ENCODE data around the gene CNOT11. TPM values are rescaled to one million over a fixed set of nuclear protein-coding genes. Genes with fewer than 3 reads are reported as not detected.

The CNOT11 gene
- total RNA-seq, 1 experiment from 2014 or later, result 38.5 TPM

GRCh38 chr2:101230541-101231001, 22.1 kb upstream of the CNOT11 start:
- Mint-ChIP-seq H3K4me1 (ENCODE audit: insufficient read depth, unreplicated experiment) (peaks cover 6% of the 10 kb centered on the region), H3K4me3 (ENCODE audit: unreplicated experiment) (no peak overlapping the region), H3K27me3 (ENCODE audit: insufficient read depth, unreplicated experiment) (no peaks in the 10 kb centered on the region), H3K36me3 (ENCODE audit: insufficient read depth, unreplicated experiment) (peaks cover 8% of the 10 kb centered on the region), H3K9me3 (ENCODE audit: unreplicated experiment) (no peaks in the 10 kb centered on the region), H3K27ac (ENCODE audit: low read depth, unreplicated experiment) (no peak overlapping the region)
- DNase-seq (ENCODE audit: unreplicated experiment), result no peak
- no TSS peak for BruUV-seq (replicated peaks)
- TF ChIP-seq CTCF (IDR thresholded peaks at IDR 0.05; ENCODE audit: unreplicated experiment), result no peak
- POLR2A ChIA-PET, result no interaction called here
- CTCF ChIA-PET, result interaction anchor here (0.7 to 3.8 kb wide), 4 partner anchors 10 to 191 kb away, joined by 3 to 19 read pairs (median 6); no protein-coding TSS in a partner anchor
- intact Hi-C loops (cut with micrococcal nuclease), result no loop called here

GRCh38 chr2:101231240-101231639, 21.4 kb upstream of the CNOT11 start:
- no peak overlapping the region for H3K4me3 Mint-ChIP-seq (ENCODE audit: unreplicated experiment)
- CTCF ChIA-PET, result interaction anchor here (0.6 to 3.8 kb wide), 6 partner anchors 9 to 1258 kb away, joined by 3 to 19 read pairs (median 4); no protein-coding TSS in a partner anchor
- no peak overlapping the region for H3K27ac Mint-ChIP-seq (ENCODE audit: low read depth, unreplicated experiment)
- no peak for DNase-seq (ENCODE audit: unreplicated experiment)
- intact Hi-C loops (cut with micrococcal nuclease), result no loop called here
- no peaks in the 10 kb centered on the region for H3K27me3 Mint-ChIP-seq (ENCODE audit: insufficient read depth, unreplicated experiment)
- no peak for TF ChIP-seq CTCF (IDR thresholded peaks at IDR 0.05; ENCODE audit: unreplicated experiment)
- no TSS peak for BruUV-seq (replicated peaks)
- POLR2A ChIA-PET, result no interaction called here
- H3K36me3 Mint-ChIP-seq (ENCODE audit: insufficient read depth, unreplicated experiment), result peaks cover 4% of the 10 kb centered on the region
- peaks cover 6% of the 10 kb centered on the region for H3K4me1 Mint-ChIP-seq (ENCODE audit: insufficient read depth, unreplicated experiment)
- no peaks in the 10 kb centered on the region for H3K9me3 Mint-ChIP-seq (ENCODE audit: unreplicated experiment)

DNA sequence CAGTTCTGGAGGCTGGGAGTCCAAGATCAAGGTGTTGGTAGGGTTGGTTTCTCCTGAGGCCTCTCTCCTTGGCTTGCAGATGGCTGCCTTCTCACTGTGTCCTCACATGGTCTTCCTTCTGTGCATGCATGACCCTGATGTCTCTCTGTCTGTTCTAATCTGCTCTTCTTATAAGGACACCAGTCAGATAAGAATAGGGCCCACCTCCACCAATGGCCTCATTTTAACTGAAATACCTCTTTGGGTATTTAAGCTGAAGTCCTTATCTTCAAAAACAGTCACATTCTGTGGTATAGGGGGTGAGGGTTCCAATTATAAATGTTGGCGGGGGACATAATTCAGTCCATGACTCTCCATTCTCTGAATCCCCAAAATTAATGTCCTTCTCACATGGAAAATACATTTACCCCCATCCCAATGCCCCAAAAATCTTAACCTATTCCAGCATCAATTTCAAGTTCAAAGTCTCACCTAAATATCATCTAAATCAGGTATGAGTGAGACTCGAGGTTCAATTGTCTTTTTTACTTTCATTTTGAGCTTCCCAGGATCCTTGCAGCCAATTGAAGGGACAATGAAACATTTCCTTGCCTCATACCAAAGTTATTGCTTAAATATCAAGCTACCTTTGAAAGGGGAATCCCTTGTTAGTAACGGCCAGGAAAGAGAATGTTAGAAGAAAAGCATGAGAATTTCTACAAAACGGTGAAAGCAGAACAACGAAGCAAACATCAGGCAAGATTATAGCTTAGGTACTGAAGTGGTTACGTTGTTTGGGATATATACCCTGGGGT, 20.6 kb upstream of the CNOT11 start:
- H3K27ac Mint-ChIP-seq (ENCODE audit: low read depth, unreplicated experiment), result no peak overlapping the region
- peak overlapping the region; percentile 12 for H3K4me3 Mint-ChIP-seq (ENCODE audit: unreplicated experiment)
- H3K4me1 Mint-ChIP-seq (ENCODE audit: insufficient read depth, unreplicated experiment), result peaks cover 6% of the 10 kb centered on the region
- ChIA-PET POLR2A (no interaction called here), CTCF (interaction anchor here (0.6 to 3.8 kb wide), 7 partner anchors 8 to 219 kb away, joined by 3 to 19 read pairs (median 5); no protein-coding TSS in a partner anchor)
- H3K36me3 Mint-ChIP-seq (ENCODE audit: insufficient read depth, unreplicated experiment), result peaks cover 4% of the 10 kb centered on the region
- no TSS peak for BruUV-seq (replicated peaks)
- no peak for DNase-seq (ENCODE audit: unreplicated experiment)
- TF ChIP-seq CTCF (IDR thresholded peaks at IDR 0.05; ENCODE audit: unreplicated experiment), result no peak
- intact Hi-C loops (cut with micrococcal nuclease), result no loop called here
- no peaks in the 10 kb centered on the region for H3K27me3 Mint-ChIP-seq (ENCODE audit: insufficient read depth, unreplicated experiment)
- peaks cover 5% of the 10 kb centered on the region for H3K9me3 Mint-ChIP-seq (ENCODE audit: unreplicated experiment)

GRCh38 chr2:101232770-101233169, 19.9 kb upstream of the CNOT11 start:
- Mint-ChIP-seq H3K9me3 (ENCODE audit: unreplicated experiment) (peaks cover 7% of the 10 kb centered on the region), H3K4me3 (ENCODE audit: unreplicated experiment) (no peak overlapping the region), H3K27me3 (ENCODE audit: insufficient read depth, unreplicated experiment) (no peaks in the 10 kb centered on the region), H3K36me3 (ENCODE audit: insufficient read depth, unreplicated experiment) (peaks cover 4% of the 10 kb centered on the region), H3K27ac (ENCODE audit: low read depth, unreplicated experiment) (no peak overlapping the region), H3K4me1 (ENCODE audit: insufficient read depth, unreplicated experiment) (peaks cover 6% of the 10 kb centered on the region)
- DNase-seq (ENCODE audit: unreplicated experiment), result no peak
- POLR2A ChIA-PET, result no interaction called here
- TF ChIP-seq CTCF (IDR thresholded peaks at IDR 0.05; ENCODE audit: unreplicated experiment), result no peak
- CTCF ChIA-PET, result interaction anchor here (0.7 to 3.8 kb wide), 5 partner anchors 8 to 220 kb away, joined by 3 to 19 read pairs (median 4); no protein-coding TSS in a partner anchor
- intact Hi-C loops (cut with micrococcal nuclease), result no loop called here
- BruUV-seq (replicated peaks), result no TSS peak

Data from MCF 10A (cell line).